Osteoblast (primary cell): ENCODE results near the gene SCN2A. TPM values are rescaled to one million over a fixed set of nuclear protein-coding genes. Genes with fewer than 3 reads are reported as not detected.

Experiments used
- DNase-seq: peaks from one replicate; pipeline ENCODE4 v3.0.0; 2011; ENCODE audit warnings: low spot score, mixed read lengths; ENCODE audit not compliant: insufficient read length; ENCODE audit errors: missing footprints
- H2AFZ ChIP-seq: 2 replicates; pipeline ENCODE4 v1.6.0; 2011; ENCODE audit warnings: mild to moderate bottlenecking, low read length
- H3K27ac ChIP-seq: 2 replicates; pipeline ENCODE4 v1.5.1; 2011; ENCODE audit warnings: mild to moderate bottlenecking, low read depth, low read length, moderate library complexity
- H3K27me3 ChIP-seq: 2 replicates; pipeline ENCODE4 v1.6.0; 2012; ENCODE audit warnings: mild to moderate bottlenecking, control low read depth, inconsistent platforms, low read length, moderate library complexity; ENCODE audit not compliant: insufficient read depth
- H3K36me3 ChIP-seq: 2 replicates; pipeline ENCODE4 v1.5.1; 2011; ENCODE audit warnings: mild to moderate bottlenecking, low read length, control low read depth, moderate library complexity; ENCODE audit not compliant: insufficient read depth
- H3K4me1 ChIP-seq: 2 replicates; pipeline ENCODE4 v1.5.1; 2011; ENCODE audit warnings: mild to moderate bottlenecking, low read length, control low read depth, moderate library complexity; ENCODE audit not compliant: insufficient read depth
- H3K4me2 ChIP-seq: 2 replicates; pipeline ENCODE4 v1.6.0; 2011; ENCODE audit warnings: mild to moderate bottlenecking, low read length; ENCODE audit not compliant: insufficient read depth
- H3K4me3 ChIP-seq: fragments of 200-600 bp; sonication (generic); 3 replicates; pipeline ENCODE4 v1.5.1; 2012; ENCODE audit warnings: mild to moderate bottlenecking, low read length, inconsistent platforms; ENCODE audit not compliant: insufficient read depth
- H3K79me2 ChIP-seq: 2 replicates; pipeline ENCODE4 v1.6.0; 2012; ENCODE audit warnings: mild to moderate bottlenecking, low read length, control low read depth, inconsistent platforms; ENCODE audit not compliant: insufficient read depth
- H3K9me3 ChIP-seq: 2 replicates; pipeline ENCODE4 v1.5.1; 2011; ENCODE audit warnings: low read depth, low read length, control low read depth
- H4K20me1 ChIP-seq: 2 replicates; pipeline ENCODE4 v1.6.0; 2012; ENCODE audit warnings: mild to moderate bottlenecking, low read length, control low read depth; ENCODE audit not compliant: insufficient read depth
- CTCF ChIP-seq: IDR thresholded peaks from 2 replicates; pipeline ENCODE4 v1.5.1; 2011; ENCODE audit warnings: mild to moderate bottlenecking, low read depth, low read length, moderate library complexity; ENCODE audit errors: extremely low read depth
- total RNA-seq: library from RNA; depleted of rRNA; stranded (reverse); fragments of >200 nt; gene quantifications from 2 replicates; pipeline ENCODE4 v1.2.3, GENCODE V29; 2012

SCN2A gene
- total RNA-seq, 1 donor = 2.2 TPM

GRCh38 chr2:165369898-165370296, 130.7 kb downstream of the SCN2A start:
- Histone ChIP-seq H3K36me3 (no peaks in the 10 kb centered on the region), H3K9me3 (no peaks in the 10 kb centered on the region), H3K4me1 (no peaks in the 10 kb centered on the region), H3K79me2 (no peaks in the 10 kb centered on the region), H2AFZ (no peak overlapping the region), H3K4me2 (no peak overlapping the region), H3K27ac (no peak overlapping the region), H4K20me1 (no peaks in the 10 kb centered on the region), H3K4me3 (no peak overlapping the region), H3K27me3 (no peaks in the 10 kb centered on the region)
- no peak for TF ChIP-seq CTCF
- DNase-seq = no peak

DNA sequence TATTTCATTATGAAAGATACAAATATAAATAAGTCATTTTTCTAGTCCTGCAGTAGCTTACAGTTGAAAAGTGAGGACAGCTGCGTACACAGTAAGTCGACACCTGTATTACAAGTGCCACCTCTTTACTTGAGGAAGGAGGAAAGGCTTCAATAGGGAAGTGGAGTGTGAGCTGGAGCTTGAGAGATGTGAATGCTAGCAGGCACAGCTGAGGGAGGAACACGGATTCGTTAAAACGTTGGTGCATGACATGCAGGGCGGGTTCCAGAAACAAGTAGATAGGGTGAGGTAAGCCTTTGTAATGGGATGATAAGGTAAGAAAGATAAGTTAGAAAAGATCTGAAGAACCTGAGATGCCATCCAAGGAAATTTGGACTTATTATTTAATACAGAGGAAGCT, 132.1 kb downstream of the SCN2A start:
- H3K4me3 ChIP-seq = no peak overlapping the region
- TF ChIP-seq CTCF = no peak
- no peaks in the 10 kb centered on the region for H3K4me1 ChIP-seq
- no peak for DNase-seq
- no peaks in the 10 kb centered on the region for H4K20me1 ChIP-seq
- no peaks in the 10 kb centered on the region for H3K79me2 ChIP-seq
- H3K4me2 ChIP-seq = no peak overlapping the region
- H3K27me3 ChIP-seq = no peaks in the 10 kb centered on the region
- no peak overlapping the region for H3K27ac ChIP-seq
- no peak overlapping the region for H2AFZ ChIP-seq
- no peaks in the 10 kb centered on the region for H3K36me3 ChIP-seq
- no peaks in the 10 kb centered on the region for H3K9me3 ChIP-seq

- Histone ChIP-seq H3K4me2 (no peak overlapping the region), H3K27ac (no peak overlapping the region), H4K20me1 (no peaks in the 10 kb centered on the region), H2AFZ (no peak overlapping the region), H3K27me3 (no peaks in the 10 kb centered on the region), H3K36me3 (no peaks in the 10 kb centered on the region), H3K4me3 (no peak overlapping the region), H3K9me3 (no peaks in the 10 kb centered on the region), H3K79me2 (no peaks in the 10 kb centered on the region), H3K4me1 (no peaks in the 10 kb centered on the region)
- no peak for TF ChIP-seq CTCF
- no peak for DNase-seq
These were observed 134.2 kb downstream of the SCN2A start for GRCh38 chr2:165373278-165374010.

- Histone ChIP-seq H3K36me3 (no peaks in the 10 kb centered on the region), H3K79me2 (no peaks in the 10 kb centered on the region), H4K20me1 (no peaks in the 10 kb centered on the region), H3K27me3 (no peaks in the 10 kb centered on the region), H3K4me1 (no peaks in the 10 kb centered on the region), H2AFZ (no peak overlapping the region), H3K4me2 (no peak overlapping the region), H3K27ac (no peak overlapping the region), H3K9me3 (no peaks in the 10 kb centered on the region), H3K4me3 (no peak overlapping the region)
- no peak for DNase-seq
- TF ChIP-seq CTCF = no peak
These were observed 137.4 kb downstream of the SCN2A start for GRCh38 chr2:165376571-165376975.
